ENCODE data around the gene CLDN25. TPM values are rescaled to one million over a fixed set of nuclear protein-coding genes. Genes with fewer than 3 reads are reported as not detected.

The CLDN25 gene
- polyA plus RNA-seq, 1 donor from 2014 or later: not detected

- Histone ChIP-seq H3K27me3 (ENCODE audit: insufficient read depth, low read depth, low read length) (no peaks in the 10 kb centered on the region), H3K9me3 (ENCODE audit: low read length) (no peaks in the 10 kb centered on the region), H3K27ac (ENCODE audit: low read length) (no peak overlapping the region), H3K4me2 (ENCODE audit: low read length) (no peak overlapping the region), H3F3A (ENCODE audit: insufficient read depth, low read length, poor library complexity, severe bottlenecking) (no peaks in the 10 kb centered on the region), H3K9ac (ENCODE audit: low read length) (no peak overlapping the region), H3K79me2 (replicated peaks; ENCODE audit: insufficient read depth, low read length) (no peaks in the 10 kb centered on the region), H3K36me3 (ENCODE audit: insufficient read depth, low read length) (no peaks in the 10 kb centered on the region), H4K20me1 (ENCODE audit: insufficient read depth) (no peaks in the 10 kb centered on the region), H3K9me2 (ENCODE audit: insufficient read depth, low read length) (no peaks in the 10 kb centered on the region), H3K4me3 (ENCODE audit: low read length) (no peak overlapping the region), H2AFZ (ENCODE audit: low read depth, low read length) (no peak overlapping the region)
- TF ChIP-seq REST (IDR thresholded peaks at IDR 0.05; ENCODE audit: borderline replicate concordance) (no peak), POLR2AphosphoS5 (IDR thresholded peaks at IDR 0.05) (no peak), EP300 (conservative IDR thresholded peaks at IDR 0.05; ENCODE audit: poor library complexity, severe bottlenecking) (no peak), CTCF (IDR thresholded peaks at IDR 0.05; ENCODE audit: poor library complexity, severe bottlenecking) (no peak), MXI1 (conservative IDR thresholded peaks at IDR 0.05; ENCODE audit: poor library complexity, severe bottlenecking) (no peak), TAF1 (IDR thresholded peaks at IDR 0.05; ENCODE audit: low read depth) (no peak), RAD21 (conservative IDR thresholded peaks at IDR 0.05) (no peak), EZH2 (IDR thresholded peaks at IDR 0.05; ENCODE audit: borderline replicate concordance, insufficient read depth, low read length, poor library complexity, severe bottlenecking) (no peak), SMC3 (conservative IDR thresholded peaks at IDR 0.05; ENCODE audit: poor library complexity) (no peak)
Measured at GRCh38 chr11:113814181-113814580, 34.6 kb downstream of the CLDN25 start.

- no peaks in the 10 kb centered on the region for H3K9me2 ChIP-seq (ENCODE audit: insufficient read depth, low read length)
- no peak overlapping the region for H3K27ac ChIP-seq (ENCODE audit: low read length)
- no peaks in the 10 kb centered on the region for H4K20me1 ChIP-seq (ENCODE audit: insufficient read depth)
- H3K79me2 ChIP-seq (replicated peaks; ENCODE audit: insufficient read depth, low read length): no peaks in the 10 kb centered on the region
- TF ChIP-seq EZH2 (IDR thresholded peaks at IDR 0.05; ENCODE audit: borderline replicate concordance, insufficient read depth, low read length, poor library complexity, severe bottlenecking) (no peak), MXI1 (conservative IDR thresholded peaks at IDR 0.05; ENCODE audit: poor library complexity, severe bottlenecking) (no peak), REST (IDR thresholded peaks at IDR 0.05; ENCODE audit: borderline replicate concordance) (no peak), CTCF (IDR thresholded peaks at IDR 0.05; ENCODE audit: poor library complexity, severe bottlenecking) (no peak), EP300 (conservative IDR thresholded peaks at IDR 0.05; ENCODE audit: poor library complexity, severe bottlenecking) (no peak), TAF1 (IDR thresholded peaks at IDR 0.05; ENCODE audit: low read depth) (no peak)
- H2AFZ ChIP-seq (ENCODE audit: low read depth, low read length): no peak overlapping the region
- no peaks in the 10 kb centered on the region for H3F3A ChIP-seq (ENCODE audit: insufficient read depth, low read length, poor library complexity, severe bottlenecking)
- H3K4me3 ChIP-seq (ENCODE audit: low read length): no peak overlapping the region
- H3K36me3 ChIP-seq (ENCODE audit: insufficient read depth, low read length): no peaks in the 10 kb centered on the region
- H3K9ac ChIP-seq (ENCODE audit: low read length): no peak overlapping the region
- no peaks in the 10 kb centered on the region for H3K9me3 ChIP-seq (ENCODE audit: low read length)
- no peak overlapping the region for H3K4me2 ChIP-seq (ENCODE audit: low read length)
- no peaks in the 10 kb centered on the region for H3K27me3 ChIP-seq (ENCODE audit: insufficient read depth, low read depth, low read length)
Measured at GRCh38 chr11:113817162-113817561, 37.6 kb downstream of the CLDN25 start.

Measured in neural cell (in vitro differentiated cells).